Neuronal stem cell (in vitro differentiated cells): ENCODE data around the gene ELOA.
A peak's percentile ranks its signal among the peaks of the same experiment; 100 is the strongest.
"Not testable (repeated sequence)": the region's sequence is repeated elsewhere in the genome, so short reads cannot be mapped to it uniquely, and the experiment has no call there.

Source experiments
- DNase-seq: peaks from one replicate; pipeline ENCODE4 v3.0.0-alpha.2; 2013; ENCODE audit warnings: low spot score
- H2AFZ ChIP-seq: one replicate; pipeline ENCODE4 v1.6.1; 2013; ENCODE audit warnings: mild to moderate bottlenecking, low read length, inconsistent platforms
- H2AK5ac ChIP-seq: 2 replicates; pipeline ENCODE4 v1.6.1; 2013; ENCODE audit warnings: low read depth, mild to moderate bottlenecking, inconsistent platforms, low read length, moderate library complexity, mixed read lengths
- H2BK120ac ChIP-seq: 2 replicates; pipeline ENCODE4 v1.6.1; 2013; ENCODE audit warnings: low read depth, mild to moderate bottlenecking, inconsistent platforms, low read length, moderate library complexity, mixed read lengths
- H2BK12ac ChIP-seq: one replicate; pipeline ENCODE4 v1.6.1; 2013; ENCODE audit warnings: low read length, inconsistent platforms
- H2BK15ac ChIP-seq: 2 replicates; pipeline ENCODE4 v1.6.1; 2013; ENCODE audit warnings: mild to moderate bottlenecking, low read length, inconsistent platforms, mixed read lengths
- H2BK5ac ChIP-seq: one replicate; pipeline ENCODE4 v1.6.1; 2013; ENCODE audit warnings: inconsistent platforms, mild to moderate bottlenecking, low read length, moderate library complexity
- H3K14ac ChIP-seq: one replicate; pipeline ENCODE4 v1.6.1; 2013; ENCODE audit warnings: low read length, inconsistent platforms
- H3K18ac ChIP-seq: 2 replicates; pipeline ENCODE4 v1.6.1; 2013; ENCODE audit warnings: low read length, inconsistent platforms
- H3K23ac ChIP-seq: 2 replicates; pipeline ENCODE4 v1.6.1; 2013; ENCODE audit warnings: low read depth, mild to moderate bottlenecking, mixed read lengths, low read length, inconsistent platforms; ENCODE audit not compliant: poor library complexity
- H3K27ac ChIP-seq: replicated peaks from 3 replicates; pipeline ENCODE4 v1.5.1; 2013; ENCODE audit warnings: low read length, inconsistent platforms
- H3K27me3 ChIP-seq, 3 experiments: 2 replicates each; pipeline ENCODE4 v1.6.1; 2013; ENCODE audit warnings: low read length in 3 of 3, mild to moderate bottlenecking in 2 of 3, inconsistent platforms in 1 of 3, low read depth in 1 of 3, mixed read lengths in 1 of 3, moderate library complexity in 1 of 3; ENCODE audit not compliant: control insufficient read depth in 3 of 3, insufficient read depth in 3 of 3
- H3K36me3 ChIP-seq, 2 donors: replicated peaks in 1 of 2; 2 replicates each; pipeline ENCODE4 v1.6.1; 2013; ENCODE audit warnings: low read length in 2 of 2; ENCODE audit not compliant: control insufficient read depth in 2 of 2, insufficient read depth in 2 of 2
- H3K4ac ChIP-seq: 2 replicates; pipeline ENCODE4 v1.6.1; 2013; ENCODE audit warnings: inconsistent platforms, mild to moderate bottlenecking, low read length, moderate library complexity
- H3K4me1 ChIP-seq, 2 donors: 1 replicate in 1 of 2; 2 replicates in 1 of 2; pipeline ENCODE4 v1.6.1; 2013; ENCODE audit warnings: low read length in 2 of 2, low read depth in 1 of 2; ENCODE audit not compliant: control insufficient read depth in 2 of 2, insufficient read depth in 1 of 2
- H3K4me2 ChIP-seq: one replicate; pipeline ENCODE4 v1.6.1; 2013; ENCODE audit warnings: mild to moderate bottlenecking, low read length, inconsistent platforms; ENCODE audit not compliant: insufficient read depth, poor library complexity, severe bottlenecking
- H3K4me3 ChIP-seq, 2 donors: 2 replicates each; pipeline ENCODE4 v1.5.1; 2013; ENCODE audit warnings: low read length in 2 of 2, mild to moderate bottlenecking in 2 of 2, inconsistent platforms in 1 of 2, moderate library complexity in 1 of 2
- H3K79me1 ChIP-seq: one replicate; pipeline ENCODE4 v1.6.1; 2013; ENCODE audit warnings: low read depth, mild to moderate bottlenecking, inconsistent platforms, low read length, moderate library complexity
- H3K9ac ChIP-seq: one replicate; pipeline ENCODE4 v1.6.1; 2013; ENCODE audit warnings: mild to moderate bottlenecking, low read depth, low read length, inconsistent platforms; ENCODE audit not compliant: poor library complexity
- H3K9me3 ChIP-seq, 2 donors: replicated peaks in 1 of 2; 2 replicates each; pipeline versions ENCODE3 to v1.6.1; 2013; ENCODE audit warnings: low read length in 2 of 2, mild to moderate bottlenecking in 2 of 2, inconsistent platforms in 1 of 2, low read depth in 1 of 2, mixed read lengths in 1 of 2, moderate library complexity in 1 of 2; ENCODE audit not compliant: control insufficient read depth in 2 of 2, insufficient read depth in 1 of 2
- H4K8ac ChIP-seq: one replicate; pipeline ENCODE4 v1.6.1; 2013; ENCODE audit warnings: low read depth, mild to moderate bottlenecking, inconsistent platforms, low read length, moderate library complexity
- H4K91ac ChIP-seq: one replicate; pipeline ENCODE4 v1.6.1; 2013; ENCODE audit warnings: low read length, low read depth, mild to moderate bottlenecking, inconsistent platforms; ENCODE audit not compliant: poor library complexity
- WGBS, 2 donors: extraction: QIAGEN DNeasy Blood & Tissue Kit; methylation state at CpG; one replicate each; pipeline ENCODE4 v1.1.7; 2013; ENCODE audit warnings: missing lambda C conversion rate in 2 of 2, mixed read lengths in 1 of 2; ENCODE audit not compliant: insufficient read length in 2 of 2, insufficient replicate concordance in 1 of 2; ENCODE audit errors: extremely low coverage in 2 of 2; 5-methylcytosine and 5-hydroxymethylcytosine counted together

Gene ELOA

DNA sequence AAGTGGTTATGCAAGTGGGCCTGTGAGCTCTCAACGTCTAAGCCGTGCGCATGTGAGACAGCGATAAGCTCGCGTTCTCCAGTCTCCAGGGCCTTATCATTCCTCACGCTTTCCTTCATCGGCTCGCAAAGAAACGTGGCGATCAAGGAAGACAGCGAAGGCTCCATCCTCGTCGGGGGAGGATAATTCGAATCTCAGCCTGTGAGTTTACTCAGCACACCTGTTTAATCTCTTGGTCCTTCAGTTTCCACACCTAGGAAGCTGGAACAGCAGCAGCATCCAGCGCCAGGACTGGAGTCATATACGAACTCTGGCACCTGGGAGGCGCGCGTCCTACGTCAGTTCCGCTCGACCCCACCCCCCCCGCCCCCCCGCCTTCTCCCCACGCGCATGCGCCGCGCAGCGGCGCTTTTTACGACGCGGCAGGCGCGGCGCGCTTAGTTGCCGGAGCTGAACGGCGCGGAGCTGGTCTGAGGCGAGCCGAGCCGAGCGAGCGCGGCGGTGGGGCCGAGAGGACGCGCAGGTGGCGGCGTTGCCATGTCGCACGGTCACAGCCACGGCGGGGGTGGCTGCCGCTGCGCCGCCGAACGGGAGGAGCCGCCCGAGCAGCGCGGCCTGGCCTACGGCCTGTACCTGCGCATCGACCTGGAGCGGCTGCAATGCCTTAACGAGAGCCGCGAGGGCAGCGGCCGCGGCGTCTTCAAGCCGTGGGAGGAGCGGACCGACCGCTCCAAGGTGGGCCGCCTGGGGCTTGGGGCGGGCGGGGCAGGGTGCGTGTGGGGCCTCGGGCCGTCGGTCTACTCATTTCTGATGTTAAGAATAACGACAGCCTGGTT lies 34.9 kb downstream of the ELOA start, which contains the start of gene PITHD1:
PITHD1 (plus strand) TSS at position 440 of the 836 bp plus-strand sequence; CDS start at position 538, 98 bp downstream.
- DNase-seq, result peak; percentile 85
- Histone ChIP-seq H2BK5ac (no peak within 1 kb of the TSS), H3K4ac (no peak within 1 kb of the TSS), H3K18ac (peak within 1 kb of the TSS; percentile 96), H2BK15ac (no peak within 1 kb of the TSS), H3K27ac (peak within 1 kb of the TSS; percentile 50), H2AK5ac (no peak within 1 kb of the TSS), H3K36me3 (peaks cover 3 to 36% of the 10 kb centered on the region in 2 donors), H3K4me1 (peaks cover 3 to 12% of the 10 kb centered on the region in 2 donors), H3K4me3 (peak within 1 kb of the TSS; percentile 61 to 97), H3K9ac (peak within 1 kb of the TSS; percentile 100), H3K4me2 (peak within 1 kb of the TSS; percentile 88), H3K27me3 (no peaks in the 10 kb centered on the region), H3K23ac (peak within 1 kb of the TSS; percentile 82), H3K14ac (no peak within 1 kb of the TSS), H3K79me1 (peaks cover 2% of the 10 kb centered on the region), H2BK12ac (no peak within 1 kb of the TSS), H4K8ac (no peak within 1 kb of the TSS), H2BK120ac (no peak within 1 kb of the TSS), H2AFZ (peak within 1 kb of the TSS; percentile 93), H4K91ac (peak within 1 kb of the TSS; percentile 12), H3K9me3 (no peaks in the 10 kb centered on the region)
- no CpG with 5 or more reads among the region's 91 CpGs for WGBS, 2 donors

DNA sequence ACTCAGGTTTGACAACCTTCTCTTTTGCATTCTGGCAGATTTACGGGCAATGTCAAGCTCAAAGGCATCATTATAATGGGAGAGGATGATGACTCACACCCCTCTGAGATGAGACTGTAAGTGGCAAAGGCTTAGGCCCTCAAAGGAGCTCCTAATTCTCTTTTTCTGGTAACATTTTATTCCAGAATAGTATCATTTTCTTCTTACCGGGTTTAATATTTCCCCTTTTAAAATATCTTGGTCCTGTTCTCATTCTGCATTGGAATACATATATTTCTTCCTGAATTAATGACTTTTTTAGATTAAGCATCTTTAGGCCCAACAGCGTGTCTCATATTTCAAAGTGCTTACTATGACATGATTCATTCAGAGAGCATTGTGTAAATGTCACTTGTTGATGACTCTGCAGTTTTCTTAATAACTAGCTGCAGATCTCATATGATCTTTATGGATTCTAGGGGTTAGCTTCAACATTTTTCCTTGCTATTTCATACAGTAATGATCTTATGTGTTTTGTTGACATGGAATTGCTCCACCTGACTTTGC lies 36.6 kb downstream of the ELOA start:
- H3K4me1 ChIP-seq, result peaks cover 3 to 12% of the 10 kb centered on the region in 2 donors

DNA sequence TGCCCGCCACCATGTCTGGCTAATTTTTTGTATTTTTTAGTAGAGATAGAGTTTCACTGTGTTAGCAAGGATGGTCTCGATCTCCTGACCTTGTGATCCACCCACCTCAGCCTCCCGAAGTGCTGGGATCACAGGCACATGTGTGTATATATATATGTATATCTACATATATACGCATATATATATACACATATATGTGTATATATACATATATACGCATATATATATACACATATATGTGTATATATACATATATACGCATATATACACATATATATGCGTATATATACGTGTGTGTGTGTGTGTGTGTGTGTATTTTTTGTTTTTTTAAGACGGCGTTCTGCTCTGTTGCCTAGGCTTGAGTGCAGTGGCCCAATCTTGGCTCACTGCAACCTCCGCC lies 39.9 kb downstream of the ELOA start:
- H3K4me2 ChIP-seq, H3K27me3 ChIP-seq, H3K9ac ChIP-seq, H2BK5ac ChIP-seq, H2AFZ ChIP-seq, H3K4me3 ChIP-seq, H3K14ac ChIP-seq, DNase-seq, H2AK5ac ChIP-seq, H3K4ac ChIP-seq, H2BK15ac ChIP-seq, H3K79me1 ChIP-seq, H3K9me3 ChIP-seq, H3K27ac ChIP-seq, H3K18ac ChIP-seq, H2BK12ac ChIP-seq, H4K91ac ChIP-seq, H4K8ac ChIP-seq, H3K23ac ChIP-seq, H2BK120ac ChIP-seq: not testable (repeated sequence)
- Histone ChIP-seq H3K4me1 (peaks cover 0 to 12% of the 10 kb centered on the region in 2 donors), H3K36me3 (peaks cover 14 to 80% of the 10 kb centered on the region in 2 donors)
- no CpG with 5 or more reads among the region's 11 CpGs for WGBS, 2 donors

More for the DNA sequence above, 36.6 kb downstream of the ELOA start:
- no peak for DNase-seq
- peaks cover 3 to 50% of the 10 kb centered on the region in 2 donors for H3K36me3 ChIP-seq
- no peak overlapping the region for H2AFZ ChIP-seq
- H4K91ac ChIP-seq, result no peak overlapping the region
- H2BK5ac ChIP-seq, result no peak overlapping the region
- no peak overlapping the region for H3K14ac ChIP-seq
- H3K4ac ChIP-seq, result no peak overlapping the region
- H2AK5ac ChIP-seq, result no peak overlapping the region
- no peak overlapping the region for H4K8ac ChIP-seq
- H3K9ac ChIP-seq, result no peak overlapping the region
- H2BK12ac ChIP-seq, result no peak overlapping the region
- no peak overlapping the region for H3K18ac ChIP-seq
- peaks cover 2% of the 10 kb centered on the region for H3K79me1 ChIP-seq
- H2BK120ac ChIP-seq, result no peak overlapping the region
- no peaks in the 10 kb centered on the region for H3K9me3 ChIP-seq
- H3K4me2 ChIP-seq, result no peak overlapping the region
- H3K4me3 ChIP-seq, result peak overlapping the region in 1 of 2 donors; percentile 61
- no CpG with 5 or more reads among the region's 3 CpGs for WGBS, 2 donors
- H3K27ac ChIP-seq, result no peak overlapping the region
- H3K23ac ChIP-seq, result no peak overlapping the region
- H3K27me3 ChIP-seq, result no peaks in the 10 kb centered on the region
- no peak overlapping the region for H2BK15ac ChIP-seq

DNA sequence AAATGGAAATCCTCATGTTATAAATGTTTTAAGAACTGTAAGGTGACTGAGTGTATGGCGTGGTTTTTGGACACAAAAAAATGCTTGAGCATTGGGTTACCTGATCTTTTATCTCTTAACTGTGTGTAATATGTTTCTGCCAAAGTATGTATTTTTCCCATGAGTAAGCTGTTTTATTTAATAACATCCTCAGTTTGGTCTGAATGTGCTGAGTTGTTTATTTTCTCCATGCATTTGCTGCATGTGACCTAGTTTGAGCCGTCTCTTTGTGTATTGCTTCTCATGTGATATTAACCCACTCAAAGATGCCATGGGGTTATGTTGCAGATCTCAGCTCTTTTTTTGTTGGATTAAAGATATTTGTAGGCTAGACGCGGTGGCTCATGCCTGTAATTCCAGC lies 41.6 kb downstream of the ELOA start:
- no peaks in the 10 kb centered on the region for H3K4me1 ChIP-seq
- H3K36me3 ChIP-seq, result peaks cover 14 to 84% of the 10 kb centered on the region in 2 donors

More for the DNA sequence above, 41.6 kb downstream of the ELOA start:
- H3K4me3 ChIP-seq, result no peak overlapping the region
- no peak overlapping the region for H3K4me2 ChIP-seq
- no peak overlapping the region for H3K14ac ChIP-seq
- DNase-seq, result no peak
- no peak overlapping the region for H3K18ac ChIP-seq
- no peak overlapping the region for H2BK12ac ChIP-seq
- no peaks in the 10 kb centered on the region for H3K27me3 ChIP-seq
- no peak overlapping the region for H3K27ac ChIP-seq
- no peak overlapping the region for H2BK120ac ChIP-seq
- H2BK5ac ChIP-seq, result no peak overlapping the region
- no peak overlapping the region for H2AFZ ChIP-seq
- no peaks in the 10 kb centered on the region for H3K79me1 ChIP-seq
- H3K4ac ChIP-seq, result no peak overlapping the region
- no peak overlapping the region for H4K8ac ChIP-seq
- no peak overlapping the region for H4K91ac ChIP-seq
- no peak overlapping the region for H2AK5ac ChIP-seq
- whole genome bisulfite sequencing, 2 donors, result no CpG with 5 or more reads among the region's 4 CpGs
- H3K9me3 ChIP-seq, result no peaks in the 10 kb centered on the region
- H3K23ac ChIP-seq, result no peak overlapping the region
- H3K9ac ChIP-seq, result no peak overlapping the region
- no peak overlapping the region for H2BK15ac ChIP-seq
